DOHH2 (cell line): ENCODE measurements around the gene NEK10.

ENCODE experiments used
- H3F3A ChIP-seq: fragments of 200-600 bp; sonication (generic), shearing (Covaris generic); 2 replicates; pipeline ENCODE4 v1.6.0; 2016; ENCODE audit warnings: antibody characterized with exemption, mild to moderate bottlenecking; ENCODE audit not compliant: control insufficient read depth, insufficient read depth
- H3K27ac ChIP-seq: fragments of 200-600 bp; sonication (generic); 2 replicates; pipeline ENCODE4 v1.5.1; 2014; ENCODE audit warnings: low read depth, mild to moderate bottlenecking, low read length, moderate library complexity
- H3K27me3 ChIP-seq: fragments of 200-600 bp; sonication (generic); 2 replicates; pipeline ENCODE4 v1.6.1; 2014; ENCODE audit warnings: mild to moderate bottlenecking, low read length, mixed read lengths; ENCODE audit not compliant: control insufficient read depth
- H3K36me3 ChIP-seq: fragments of 200-600 bp; sonication (generic); 2 replicates; pipeline ENCODE4 v1.6.1; 2014; ENCODE audit warnings: mild to moderate bottlenecking, low read length, moderate library complexity, mixed read lengths; ENCODE audit not compliant: control insufficient read depth
- H3K4me1 ChIP-seq: fragments of 200-600 bp; sonication (generic); 2 replicates; pipeline ENCODE4 v1.6.1; 2014; ENCODE audit warnings: mild to moderate bottlenecking, low read length, mixed read lengths; ENCODE audit not compliant: control insufficient read depth
- H3K4me2 ChIP-seq: fragments of 200-600 bp; sonication (generic); 2 replicates; pipeline ENCODE4 v1.6.0; 2014; ENCODE audit warnings: mild to moderate bottlenecking, low read length, moderate library complexity
- H3K4me3 ChIP-seq: fragments of 200-600 bp; sonication (generic); 2 replicates; pipeline ENCODE4 v1.5.1; 2014; ENCODE audit warnings: mild to moderate bottlenecking, low read length, mixed read lengths
- H3K79me2 ChIP-seq: fragments of 200-600 bp; sonication (generic); 2 replicates; pipeline ENCODE4 v1.6.1; 2014; ENCODE audit warnings: mild to moderate bottlenecking, low read length, mixed read lengths; ENCODE audit not compliant: control insufficient read depth
- H3K9me2 ChIP-seq: fragments of 200-600 bp; sonication (generic); replicated peaks from 2 replicates; pipeline ENCODE4 v1.6.1; 2014; ENCODE audit warnings: mild to moderate bottlenecking, low read length, mixed read lengths; ENCODE audit not compliant: control insufficient read depth
- H3K9me3 ChIP-seq: fragments of 200-600 bp; sonication (generic); 2 replicates; pipeline ENCODE4 v1.6.1; 2014; ENCODE audit warnings: antibody characterized with exemption, low read length, mixed read lengths; ENCODE audit not compliant: control insufficient read depth, insufficient read depth
- H4K20me1 ChIP-seq: fragments of 200-600 bp; sonication (generic); 2 replicates; pipeline ENCODE4 v1.6.0; 2014; ENCODE audit warnings: low read depth, mild to moderate bottlenecking, antibody characterized with exemption, low read length, moderate library complexity; ENCODE audit not compliant: control insufficient read depth, insufficient read depth
- EZH2phosphoT487 ChIP-seq: fragments of 200-600 bp; sonication (generic); IDR thresholded peaks from 2 replicates; pipeline ENCODE4 v1.6.1; 2017; ENCODE audit warnings: borderline replicate concordance, mild to moderate bottlenecking, antibody characterized with exemption, low read length, moderate library complexity, mixed read lengths
- TF ChIP-seq, protein P1 (sequence below): fragments of 200-600 bp; sonication (generic); IDR thresholded peaks from one replicate; pipeline ENCODE4 v1.5.1; 2014; ENCODE audit warnings: antibody characterized with exemption, mild to moderate bottlenecking, low read depth, low read length; ENCODE audit not compliant: poor library complexity, severe bottlenecking

Gene NEK10

DNA sequence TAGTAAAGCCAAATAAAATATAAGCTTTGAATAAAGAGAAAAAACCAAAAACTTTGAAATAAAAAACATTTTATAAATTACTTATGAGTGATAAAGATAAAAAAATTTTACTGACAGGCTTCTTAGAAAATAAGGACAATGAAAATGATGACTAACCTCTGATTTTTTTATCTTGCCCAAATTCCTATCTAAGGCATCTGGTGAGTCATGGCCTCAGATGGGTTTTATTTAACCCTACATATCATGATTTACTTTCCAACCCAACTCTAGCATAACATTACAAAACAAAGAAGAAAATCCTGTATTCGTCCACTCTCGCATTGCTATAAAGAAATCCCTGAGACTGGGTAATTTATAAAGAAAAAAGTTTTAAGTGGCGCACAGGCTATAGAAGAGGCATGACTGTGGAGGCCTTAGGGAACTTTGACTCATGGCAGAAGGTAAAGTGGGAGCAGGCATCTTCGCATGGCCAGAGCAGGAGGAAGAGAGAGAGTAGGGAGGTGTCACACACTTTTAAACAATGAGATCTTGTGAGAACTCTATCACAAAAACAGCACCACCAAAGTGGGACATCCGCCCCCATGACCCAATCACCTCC, 152.1 kb downstream of the NEK10 start:
- Histone ChIP-seq H3K9me3 (no peaks in the 10 kb centered on the region), H3K4me3 (no peak overlapping the region), H3K27me3 (no peaks in the 10 kb centered on the region), H3K4me2 (no peak overlapping the region), H3K4me1 (no peaks in the 10 kb centered on the region), H3K79me2 (no peaks in the 10 kb centered on the region), H4K20me1 (no peaks in the 10 kb centered on the region), H3K9me2 (no peaks in the 10 kb centered on the region), H3K27ac (no peak overlapping the region), H3K36me3 (no peaks in the 10 kb centered on the region), H3F3A (no peaks in the 10 kb centered on the region)
- TF ChIP-seq, protein P1, sequence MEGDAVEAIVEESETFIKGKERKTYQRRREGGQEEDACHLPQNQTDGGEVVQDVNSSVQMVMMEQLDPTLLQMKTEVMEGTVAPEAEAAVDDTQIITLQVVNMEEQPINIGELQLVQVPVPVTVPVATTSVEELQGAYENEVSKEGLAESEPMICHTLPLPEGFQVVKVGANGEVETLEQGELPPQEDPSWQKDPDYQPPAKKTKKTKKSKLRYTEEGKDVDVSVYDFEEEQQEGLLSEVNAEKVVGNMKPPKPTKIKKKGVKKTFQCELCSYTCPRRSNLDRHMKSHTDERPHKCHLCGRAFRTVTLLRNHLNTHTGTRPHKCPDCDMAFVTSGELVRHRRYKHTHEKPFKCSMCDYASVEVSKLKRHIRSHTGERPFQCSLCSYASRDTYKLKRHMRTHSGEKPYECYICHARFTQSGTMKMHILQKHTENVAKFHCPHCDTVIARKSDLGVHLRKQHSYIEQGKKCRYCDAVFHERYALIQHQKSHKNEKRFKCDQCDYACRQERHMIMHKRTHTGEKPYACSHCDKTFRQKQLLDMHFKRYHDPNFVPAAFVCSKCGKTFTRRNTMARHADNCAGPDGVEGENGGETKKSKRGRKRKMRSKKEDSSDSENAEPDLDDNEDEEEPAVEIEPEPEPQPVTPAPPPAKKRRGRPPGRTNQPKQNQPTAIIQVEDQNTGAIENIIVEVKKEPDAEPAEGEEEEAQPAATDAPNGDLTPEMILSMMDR: no peak
- no peak for TF ChIP-seq EZH2phosphoT487

DNA sequence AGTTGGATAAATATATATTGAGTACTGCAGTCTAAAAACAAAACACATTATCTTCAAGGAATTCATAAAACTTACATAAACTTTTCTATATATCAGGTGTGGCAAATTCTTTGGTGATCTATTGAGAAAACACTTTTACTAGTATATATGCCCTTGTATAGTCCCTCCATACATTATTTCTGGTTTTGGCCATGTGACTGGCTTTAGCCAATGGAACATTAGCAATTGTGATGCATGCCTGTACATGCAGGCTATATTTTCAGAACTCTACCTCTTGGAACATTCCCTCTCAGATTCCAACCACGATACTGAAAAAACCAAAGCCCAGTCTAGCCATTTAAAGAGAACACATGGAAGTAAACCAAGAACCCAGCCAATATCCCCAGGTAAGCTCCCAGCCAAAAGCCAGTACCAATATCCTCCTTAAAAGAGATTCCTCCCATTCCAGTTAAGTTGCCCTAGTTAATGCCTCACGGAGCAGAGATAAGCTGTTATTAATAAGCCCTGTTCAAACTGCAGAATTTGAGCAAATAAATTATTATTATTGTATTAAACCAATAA, 152.8 kb downstream of the NEK10 start:
- Histone ChIP-seq H3K27me3 (no peaks in the 10 kb centered on the region), H3K4me2 (no peak overlapping the region), H3K4me1 (no peaks in the 10 kb centered on the region), H3K36me3 (no peaks in the 10 kb centered on the region), H3K4me3 (no peak overlapping the region), H3K27ac (no peak overlapping the region), H4K20me1 (no peaks in the 10 kb centered on the region), H3K9me2 (no peaks in the 10 kb centered on the region), H3K79me2 (no peaks in the 10 kb centered on the region), H3K9me3 (no peaks in the 10 kb centered on the region), H3F3A (no peaks in the 10 kb centered on the region)
- TF ChIP-seq EZH2phosphoT487: no peak
- TF ChIP-seq, protein P1: no peak

DNA sequence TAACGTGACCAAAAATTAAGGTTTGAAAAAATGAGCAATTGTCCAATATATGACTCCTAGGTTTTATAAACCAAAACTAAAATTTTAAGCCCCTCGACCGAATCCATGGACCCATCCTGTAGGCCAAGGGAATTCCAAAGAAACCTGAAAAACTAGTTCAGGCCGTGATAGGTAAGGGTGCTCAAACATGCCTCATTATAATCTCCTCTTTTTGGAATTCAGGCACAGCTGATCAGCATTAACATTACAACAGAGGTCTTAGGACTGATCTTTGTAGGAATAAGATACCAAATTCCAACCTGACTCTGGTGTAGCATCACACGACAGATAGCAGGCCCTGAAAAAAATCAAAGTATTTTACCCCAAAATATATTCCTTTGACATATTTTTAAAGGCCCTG, 155.7 kb downstream of the NEK10 start:
- no peaks in the 10 kb centered on the region for H3K9me3 ChIP-seq
- no peaks in the 10 kb centered on the region for H3K36me3 ChIP-seq
- H3K4me3 ChIP-seq: no peak overlapping the region
- no peaks in the 10 kb centered on the region for H3K4me1 ChIP-seq
- H3K27ac ChIP-seq: no peak overlapping the region
- TF ChIP-seq, protein P1: no peak
- TF ChIP-seq EZH2phosphoT487: no peak
- no peaks in the 10 kb centered on the region for H3K79me2 ChIP-seq
- H3F3A ChIP-seq: no peaks in the 10 kb centered on the region
- no peaks in the 10 kb centered on the region for H3K9me2 ChIP-seq
- H4K20me1 ChIP-seq: no peaks in the 10 kb centered on the region
- H3K27me3 ChIP-seq: no peaks in the 10 kb centered on the region
- no peak overlapping the region for H3K4me2 ChIP-seq
